Mucosa of descending colon (tissue), 3 donors: ENCODE results near the gene GATA5. TPM values are rescaled to one million over a fixed set of nuclear protein-coding genes. Genes with fewer than 3 reads are reported as not detected.

Experiments used
- ATAC-seq: fragments of 200-7000 bp; cut with Tn5 transposase; one replicate; pipeline ENCODE4 v1.9.1; 2020; ENCODE audit warnings: mild to moderate bottlenecking, moderate library complexity
- DNase-seq, 3 donors: peaks; one replicate each; pipeline ENCODE4 v3.0.0-alpha.2; 2020
- H3K36me3 ChIP-seq: fragments of 200-600 bp; one replicate; pipeline ENCODE4 v1.8.0; 2021; ENCODE audit warnings: low read depth, mild to moderate bottlenecking
- H3K4me1 ChIP-seq: fragments of 200-600 bp; one replicate; pipeline ENCODE4 v1.8.0; 2021; ENCODE audit warnings: low read depth, mild to moderate bottlenecking
- H3K4me3 ChIP-seq: fragments of 200-600 bp; one replicate; pipeline ENCODE4 v1.8.0; 2021; ENCODE audit warnings: mild to moderate bottlenecking
- H3K9me3 ChIP-seq: fragments of 200-600 bp; one replicate; pipeline ENCODE4 v1.8.0; 2021; ENCODE audit warnings: mild to moderate bottlenecking
- intact Hi-C, 2 donors: fragments of 100-400 bp; cut with DNase I in 1 of 2; cut with micrococcal nuclease in 1 of 2; formaldehyde crosslinking; loops; one replicate each; pipeline versions ENCODE4 v1.11.0 to v1.11.1; 2022; cut with DNase I, micrococcal nuclease
- total RNA-seq, 3 donors: library from RNA; stranded (reverse); fragmentation: NEBNext Ultra II Directional in 2 of 3; extraction: Animal tissue kit (Norgen Biotek cat#: 25700) in 2 of 3; gene quantifications; one replicate each; pipeline versions ENCODE4 v1.2.1 to v1.2.4, GENCODE V29; 2021 to 2023
- TF ChIP-seq, protein P1 (sequence below): fragments of 200-600 bp; IDR thresholded peaks from one replicate; pipeline ENCODE4 v1.8.0; 2022; ENCODE audit warnings: antibody characterized with exemption, mild to moderate bottlenecking
- donor health status: DM: no; HTN: no; CAD: no; lungs with moderate emphysema.
- donor health status: DM: no; HTN: no; CAD: no.
- donor health status: DM: no; HTN: yes; CAD: no.

The GATA5 gene
- total RNA-seq, 3 donors from 2014 or later = 0.14 to 0.22 TPM; not detected in 1

DNA sequence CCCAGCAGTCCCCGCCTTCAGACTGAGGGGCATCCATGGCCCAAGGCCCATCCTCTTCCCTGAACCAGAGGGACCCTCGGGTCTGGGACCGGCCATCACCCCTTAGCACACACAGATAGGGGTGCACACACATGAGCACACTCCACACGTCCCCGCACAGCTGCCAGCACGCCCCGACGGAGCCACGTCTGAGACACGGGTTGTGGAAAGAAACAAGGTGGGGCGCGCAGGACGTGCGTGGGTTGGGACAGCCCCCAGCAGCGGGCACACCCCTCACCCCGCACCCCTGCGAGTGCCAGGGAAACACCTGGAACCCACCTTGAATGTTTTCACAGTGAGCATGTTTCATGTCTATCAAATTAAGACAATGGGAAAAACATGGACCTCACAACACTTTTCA is 6.4 kb downstream of the GATA5 start:
- H3K4me3 ChIP-seq = no peak overlapping the region
- H3K9me3 ChIP-seq = no peaks in the 10 kb centered on the region
- TF ChIP-seq, protein P1, sequence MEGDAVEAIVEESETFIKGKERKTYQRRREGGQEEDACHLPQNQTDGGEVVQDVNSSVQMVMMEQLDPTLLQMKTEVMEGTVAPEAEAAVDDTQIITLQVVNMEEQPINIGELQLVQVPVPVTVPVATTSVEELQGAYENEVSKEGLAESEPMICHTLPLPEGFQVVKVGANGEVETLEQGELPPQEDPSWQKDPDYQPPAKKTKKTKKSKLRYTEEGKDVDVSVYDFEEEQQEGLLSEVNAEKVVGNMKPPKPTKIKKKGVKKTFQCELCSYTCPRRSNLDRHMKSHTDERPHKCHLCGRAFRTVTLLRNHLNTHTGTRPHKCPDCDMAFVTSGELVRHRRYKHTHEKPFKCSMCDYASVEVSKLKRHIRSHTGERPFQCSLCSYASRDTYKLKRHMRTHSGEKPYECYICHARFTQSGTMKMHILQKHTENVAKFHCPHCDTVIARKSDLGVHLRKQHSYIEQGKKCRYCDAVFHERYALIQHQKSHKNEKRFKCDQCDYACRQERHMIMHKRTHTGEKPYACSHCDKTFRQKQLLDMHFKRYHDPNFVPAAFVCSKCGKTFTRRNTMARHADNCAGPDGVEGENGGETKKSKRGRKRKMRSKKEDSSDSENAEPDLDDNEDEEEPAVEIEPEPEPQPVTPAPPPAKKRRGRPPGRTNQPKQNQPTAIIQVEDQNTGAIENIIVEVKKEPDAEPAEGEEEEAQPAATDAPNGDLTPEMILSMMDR = no peak
- DNase-seq (no peak), ATAC-seq (no peak)
- H3K4me1 ChIP-seq = no peaks in the 10 kb centered on the region
- intact Hi-C loops = no loop called here
- no peaks in the 10 kb centered on the region for H3K36me3 ChIP-seq

DNA sequence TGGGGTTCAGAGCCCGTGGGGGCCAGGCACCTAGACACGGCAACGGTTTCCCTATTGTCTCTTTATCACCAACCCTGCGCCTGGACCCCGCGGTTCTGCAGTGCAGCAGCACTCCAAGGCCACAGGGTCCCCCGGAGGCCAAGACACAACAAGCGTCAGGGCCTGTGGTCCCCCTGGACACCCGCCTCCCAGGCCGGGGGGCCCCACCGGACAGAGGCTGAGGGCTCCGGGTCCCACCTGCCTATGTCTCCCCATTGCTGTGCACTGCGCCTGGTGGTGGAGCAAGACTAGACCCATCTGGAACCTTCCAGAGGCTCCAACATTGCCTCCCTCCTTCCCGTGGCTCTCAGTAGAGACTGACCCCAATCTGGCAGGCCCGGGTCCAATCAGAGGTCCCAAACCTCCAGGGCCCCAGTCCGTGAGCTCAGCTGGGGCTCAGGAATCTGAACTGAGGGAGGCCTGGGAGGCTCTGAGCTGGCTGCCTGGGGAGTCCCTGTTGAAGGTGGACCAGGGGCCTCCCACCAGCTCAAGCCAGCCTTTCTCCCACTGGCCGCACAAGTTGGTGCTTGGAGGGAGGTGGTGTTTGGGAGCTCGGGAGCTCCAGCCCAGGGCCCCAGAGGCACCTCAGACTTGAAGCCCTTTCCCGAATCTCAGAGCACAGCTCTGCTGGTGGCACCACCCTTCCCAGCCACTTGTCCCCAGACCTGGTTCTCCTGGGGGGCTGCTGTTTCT is 8.8 kb downstream of the GATA5 start:
- intact Hi-C loops = no loop called here
- H3K36me3 ChIP-seq = no peaks in the 10 kb centered on the region
- TF ChIP-seq, protein P1 = no peak

DNA sequence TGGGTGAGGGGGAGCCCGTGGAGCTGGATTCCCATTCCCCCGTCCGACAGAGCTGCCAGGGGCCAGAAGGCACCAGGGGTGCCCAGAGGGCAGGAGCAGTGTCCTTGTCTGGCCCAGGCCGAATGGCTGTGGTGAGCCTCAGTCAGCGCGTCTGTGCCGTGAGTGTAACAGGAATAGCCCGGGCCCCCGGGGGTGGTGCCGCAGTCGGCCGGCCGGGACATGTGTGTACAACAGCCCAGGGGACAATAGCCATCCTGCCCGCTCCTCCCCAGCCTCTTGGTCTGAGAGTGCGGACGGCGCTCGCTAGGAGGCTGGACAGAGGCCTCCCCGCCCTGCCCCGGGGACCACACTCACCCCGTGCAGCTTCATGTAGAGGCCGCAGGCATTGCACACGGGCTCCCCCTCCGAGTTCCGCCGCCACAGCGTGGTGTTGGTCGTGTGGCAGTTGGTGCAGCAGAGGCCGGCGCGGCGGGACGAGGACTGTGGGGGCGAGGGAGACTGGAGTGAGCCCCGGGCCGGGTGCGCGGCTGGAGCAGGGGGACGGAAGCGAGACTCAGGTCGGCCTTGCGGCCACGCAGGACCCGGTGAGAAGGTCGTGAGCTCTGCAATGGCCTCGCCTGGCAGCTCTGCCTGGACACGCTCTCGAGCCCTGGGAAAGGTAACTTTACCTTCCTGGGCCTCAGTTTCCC is 9.6 kb downstream of the GATA5 start:
- intact Hi-C loops = no loop called here
- TF ChIP-seq, protein P1 = no peak
- DNase-seq (no peak), ATAC-seq (no peak)
- no peaks in the 10 kb centered on the region for H3K9me3 ChIP-seq
- no peak overlapping the region for H3K4me3 ChIP-seq
- no peaks in the 10 kb centered on the region for H3K4me1 ChIP-seq
- no peaks in the 10 kb centered on the region for H3K36me3 ChIP-seq

More for the DNA sequence above, 8.8 kb downstream of the GATA5 start:
- Histone ChIP-seq H3K4me3 (no peak overlapping the region), H3K4me1 (no peaks in the 10 kb centered on the region), H3K9me3 (no peaks in the 10 kb centered on the region)
- DNase-seq (no peak), ATAC-seq (no peak)

DNA sequence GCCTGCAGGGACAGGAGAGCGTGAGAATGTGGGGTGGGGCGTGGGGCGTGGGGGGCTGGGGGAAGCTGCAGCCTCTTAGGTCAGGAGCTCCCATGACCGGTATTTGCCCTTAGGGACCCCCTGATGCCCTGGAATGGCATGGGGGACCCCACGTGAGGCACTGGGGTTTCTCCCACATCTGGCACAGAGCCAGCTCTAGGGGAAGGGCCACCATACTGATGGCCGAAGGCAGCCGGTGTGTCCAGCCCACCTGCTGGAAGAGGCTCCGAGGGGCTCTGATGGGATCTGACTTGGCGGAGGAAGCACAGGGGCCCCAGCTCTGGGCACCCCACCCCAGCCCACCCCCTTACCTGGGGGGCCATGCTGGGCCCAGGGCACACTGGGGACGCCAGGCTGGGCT is 10.8 kb downstream of the GATA5 start:
- intact Hi-C loops = no loop called here
- no peak overlapping the region for H3K4me3 ChIP-seq
- no peaks in the 10 kb centered on the region for H3K9me3 ChIP-seq
- DNase-seq (no peak), ATAC-seq (no peak)
- H3K36me3 ChIP-seq = no peaks in the 10 kb centered on the region
- H3K4me1 ChIP-seq = no peaks in the 10 kb centered on the region
- TF ChIP-seq, protein P1 = no peak

DNA sequence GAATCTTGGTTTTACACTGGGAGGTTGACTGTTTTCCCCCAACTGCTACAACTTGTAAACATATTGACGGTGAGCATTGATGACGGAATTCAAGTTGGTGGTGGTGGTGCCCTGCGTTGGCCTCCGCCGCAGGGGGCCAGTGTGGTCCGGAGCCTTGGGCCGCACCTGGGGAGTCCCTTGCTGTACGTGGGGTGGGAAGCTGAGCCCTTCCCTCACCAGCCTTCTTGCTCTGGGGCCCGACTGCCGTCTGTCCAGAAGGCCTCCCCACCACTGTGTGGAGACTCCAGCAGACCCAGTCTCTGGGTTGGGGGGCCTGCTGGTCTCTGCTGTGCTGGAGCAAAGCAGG is 11.4 kb downstream of the GATA5 start:
- no peaks in the 10 kb centered on the region for H3K36me3 ChIP-seq
- ATAC-seq (no peak), DNase-seq (no peak)
- H3K4me3 ChIP-seq = no peak overlapping the region
- no peaks in the 10 kb centered on the region for H3K9me3 ChIP-seq
- no peaks in the 10 kb centered on the region for H3K4me1 ChIP-seq
- intact Hi-C loops = no loop called here
- TF ChIP-seq, protein P1 = no peak
